ENCODE data around the gene SEC22A.

The SEC22A gene

GRCh38 chr3:123290962-123291361 is 89.2 kb downstream of the SEC22A start:
- H3K27ac ChIP-seq (ENCODE audit: low read length): no peak overlapping the region
- H3K9ac ChIP-seq (ENCODE audit: low read depth, low read length): no peak overlapping the region
- H3K27me3 ChIP-seq (ENCODE audit: insufficient read depth, low read length): no peaks in the 10 kb centered on the region
- H3K9me3 ChIP-seq (ENCODE audit: insufficient read depth, low read depth, low read length): no peaks in the 10 kb centered on the region
- H3K4me1 ChIP-seq (ENCODE audit: insufficient read depth, low read length): no peaks in the 10 kb centered on the region
- no peak overlapping the region for H3K4me3 ChIP-seq (ENCODE audit: low read length)
- peaks cover 44% of the 10 kb centered on the region; the same call in 1 of the 2 replicates for H3K36me3 ChIP-seq (ENCODE audit: insufficient read depth, low read depth, low read length)

- H3K9me3 ChIP-seq (ENCODE audit: insufficient read depth, low read depth, low read length): no peaks in the 10 kb centered on the region
- H3K36me3 ChIP-seq (ENCODE audit: insufficient read depth, low read depth, low read length): peaks cover 42% of the 10 kb centered on the region; the same call in 1 of the 2 replicates
- no peak overlapping the region for H3K9ac ChIP-seq (ENCODE audit: low read depth, low read length)
- H3K27me3 ChIP-seq (ENCODE audit: insufficient read depth, low read length): no peaks in the 10 kb centered on the region
- no peak overlapping the region for H3K4me3 ChIP-seq (ENCODE audit: low read length)
- H3K27ac ChIP-seq (ENCODE audit: low read length): no peak overlapping the region
- no peaks in the 10 kb centered on the region for H3K4me1 ChIP-seq (ENCODE audit: insufficient read depth, low read length)
These were observed 89.7 kb downstream of the SEC22A start for GRCh38 chr3:123291404-123291803.

- no peaks in the 10 kb centered on the region for H3K9me3 ChIP-seq (ENCODE audit: insufficient read depth, low read depth, low read length)
These were observed 90.9 kb downstream of the SEC22A start for GRCh38 chr3:123292321-123293310.

GRCh38 chr3:123294296-123294938 is 92.7 kb downstream of the SEC22A start:
- H3K4me3 ChIP-seq (ENCODE audit: low read length): no peak overlapping the region
- no peaks in the 10 kb centered on the region for H3K9me3 ChIP-seq (ENCODE audit: insufficient read depth, low read depth, low read length)
- H3K4me1 ChIP-seq (ENCODE audit: insufficient read depth, low read length): no peaks in the 10 kb centered on the region
- peaks cover 37% of the 10 kb centered on the region; the same call in 1 of the 2 replicates for H3K36me3 ChIP-seq (ENCODE audit: insufficient read depth, low read depth, low read length)
- no peak overlapping the region for H3K27ac ChIP-seq (ENCODE audit: low read length)
- no peaks in the 10 kb centered on the region for H3K27me3 ChIP-seq (ENCODE audit: insufficient read depth, low read length)
- no peak overlapping the region for H3K9ac ChIP-seq (ENCODE audit: low read depth, low read length)

More at GRCh38 chr3:123292321-123293310, 90.9 kb downstream of the SEC22A start:
- Histone ChIP-seq H3K4me3 (ENCODE audit: low read length) (no peak overlapping the region), H3K36me3 (ENCODE audit: insufficient read depth, low read depth, low read length) (peaks cover 42% of the 10 kb centered on the region; the same call in 1 of the 2 replicates), H3K27me3 (ENCODE audit: insufficient read depth, low read length) (no peaks in the 10 kb centered on the region), H3K27ac (ENCODE audit: low read length) (no peak overlapping the region), H3K4me1 (ENCODE audit: insufficient read depth, low read length) (no peaks in the 10 kb centered on the region), H3K9ac (ENCODE audit: low read depth, low read length) (no peak overlapping the region)

GRCh38 chr3:123295171-123295900 is 93.6 kb downstream of the SEC22A start:
- Histone ChIP-seq H3K9me3 (ENCODE audit: insufficient read depth, low read depth, low read length) (no peaks in the 10 kb centered on the region), H3K4me1 (ENCODE audit: insufficient read depth, low read length) (no peaks in the 10 kb centered on the region), H3K36me3 (ENCODE audit: insufficient read depth, low read depth, low read length) (peaks cover 30% of the 10 kb centered on the region; the same call in 1 of the 2 replicates), H3K9ac (ENCODE audit: low read depth, low read length) (no peak overlapping the region), H3K4me3 (ENCODE audit: low read length) (no peak overlapping the region), H3K27ac (ENCODE audit: low read length) (no peak overlapping the region), H3K27me3 (ENCODE audit: insufficient read depth, low read length) (no peaks in the 10 kb centered on the region)

- no peak overlapping the region for H3K9ac ChIP-seq (ENCODE audit: low read depth, low read length)
- H3K27me3 ChIP-seq (ENCODE audit: insufficient read depth, low read length): no peaks in the 10 kb centered on the region
- no peaks in the 10 kb centered on the region for H3K4me1 ChIP-seq (ENCODE audit: insufficient read depth, low read length)
- H3K27ac ChIP-seq (ENCODE audit: low read length): no peak overlapping the region
- no peak overlapping the region for H3K4me3 ChIP-seq (ENCODE audit: low read length)
- H3K36me3 ChIP-seq (ENCODE audit: insufficient read depth, low read depth, low read length): peaks cover 24% of the 10 kb centered on the region; the same call in 1 of the 2 replicates
- no peaks in the 10 kb centered on the region for H3K9me3 ChIP-seq (ENCODE audit: insufficient read depth, low read depth, low read length)
These were observed 94.1 kb downstream of the SEC22A start for GRCh38 chr3:123295901-123296250.

- Histone ChIP-seq H3K4me1 (ENCODE audit: insufficient read depth, low read length) (no peaks in the 10 kb centered on the region), H3K4me3 (ENCODE audit: low read length) (no peak overlapping the region), H3K9ac (ENCODE audit: low read depth, low read length) (no peak overlapping the region), H3K27ac (ENCODE audit: low read length) (no peak overlapping the region), H3K9me3 (ENCODE audit: insufficient read depth, low read depth, low read length) (no peaks in the 10 kb centered on the region), H3K27me3 (ENCODE audit: insufficient read depth, low read length) (no peaks in the 10 kb centered on the region), H3K36me3 (ENCODE audit: insufficient read depth, low read depth, low read length) (peaks cover 24% of the 10 kb centered on the region; the same call in 1 of the 2 replicates)
These were observed 94.5 kb downstream of the SEC22A start for GRCh38 chr3:123296261-123296660.

- no peaks in the 10 kb centered on the region for H3K4me1 ChIP-seq (ENCODE audit: insufficient read depth, low read length)
- H3K27me3 ChIP-seq (ENCODE audit: insufficient read depth, low read length): no peaks in the 10 kb centered on the region
- H3K4me3 ChIP-seq (ENCODE audit: low read length): no peak overlapping the region
- no peak overlapping the region for H3K9ac ChIP-seq (ENCODE audit: low read depth, low read length)
- H3K36me3 ChIP-seq (ENCODE audit: insufficient read depth, low read depth, low read length): peaks cover 24% of the 10 kb centered on the region; the same call in 1 of the 2 replicates
- H3K27ac ChIP-seq (ENCODE audit: low read length): no peak overlapping the region
- H3K9me3 ChIP-seq (ENCODE audit: insufficient read depth, low read depth, low read length): no peaks in the 10 kb centered on the region
These were observed 95.3 kb downstream of the SEC22A start for GRCh38 chr3:123296836-123297626.

- Histone ChIP-seq H3K4me3 (ENCODE audit: low read length) (no peak overlapping the region), H3K4me1 (ENCODE audit: insufficient read depth, low read length) (no peaks in the 10 kb centered on the region), H3K36me3 (ENCODE audit: insufficient read depth, low read depth, low read length) (peaks cover 29% of the 10 kb centered on the region; the same call in 1 of the 2 replicates), H3K9me3 (ENCODE audit: insufficient read depth, low read depth, low read length) (no peaks in the 10 kb centered on the region), H3K27me3 (ENCODE audit: insufficient read depth, low read length) (no peaks in the 10 kb centered on the region), H3K27ac (ENCODE audit: low read length) (no peak overlapping the region), H3K9ac (ENCODE audit: low read depth, low read length) (no peak overlapping the region)
These were observed 95.8 kb downstream of the SEC22A start for GRCh38 chr3:123297627-123297899.

GRCh38 chr3:123298903-123299302 is 97.2 kb downstream of the SEC22A start:
- no peaks in the 10 kb centered on the region for H3K27me3 ChIP-seq (ENCODE audit: insufficient read depth, low read length)

GRCh38 chr3:123299581-123299980 is 97.8 kb downstream of the SEC22A start:
- H3K9me3 ChIP-seq (ENCODE audit: insufficient read depth, low read depth, low read length): no peaks in the 10 kb centered on the region
- H3K27ac ChIP-seq (ENCODE audit: low read length): no peak overlapping the region
- H3K4me1 ChIP-seq (ENCODE audit: insufficient read depth, low read length): no peaks in the 10 kb centered on the region
- peaks cover 24% of the 10 kb centered on the region; the same call in 1 of the 2 replicates for H3K36me3 ChIP-seq (ENCODE audit: insufficient read depth, low read depth, low read length)
- no peaks in the 10 kb centered on the region for H3K27me3 ChIP-seq (ENCODE audit: insufficient read depth, low read length)
- H3K4me3 ChIP-seq (ENCODE audit: low read length): no peak overlapping the region
- H3K9ac ChIP-seq (ENCODE audit: low read depth, low read length): no peak overlapping the region

More at GRCh38 chr3:123298903-123299302, 97.2 kb downstream of the SEC22A start:
- Histone ChIP-seq H3K4me1 (ENCODE audit: insufficient read depth, low read length) (no peaks in the 10 kb centered on the region), H3K9me3 (ENCODE audit: insufficient read depth, low read depth, low read length) (no peaks in the 10 kb centered on the region), H3K4me3 (ENCODE audit: low read length) (no peak overlapping the region), H3K27ac (ENCODE audit: low read length) (no peak overlapping the region), H3K9ac (ENCODE audit: low read depth, low read length) (no peak overlapping the region), H3K36me3 (ENCODE audit: insufficient read depth, low read depth, low read length) (peaks cover 29% of the 10 kb centered on the region; the same call in 1 of the 2 replicates)
